ENCODE measurements around the gene OGDH.

Gene OGDH

DNA sequence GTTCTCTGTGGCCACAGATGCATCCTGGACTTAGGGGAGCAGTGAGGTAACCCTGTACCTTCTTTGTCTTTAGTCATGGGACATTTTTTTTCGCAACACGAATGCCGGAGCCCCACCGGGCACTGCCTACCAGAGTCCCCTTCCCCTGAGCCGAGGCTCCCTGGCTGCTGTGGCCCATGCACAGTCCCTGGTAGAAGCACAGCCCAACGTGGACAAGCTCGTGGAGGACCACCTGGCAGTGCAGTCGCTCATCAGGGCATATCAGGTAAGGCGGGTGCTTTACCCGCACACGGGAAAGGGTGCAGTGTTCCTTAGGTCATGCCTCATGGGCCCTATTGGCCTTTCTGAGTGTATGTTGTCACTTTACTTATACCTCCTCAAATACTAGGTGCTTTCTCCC is 38.8 kb downstream of the OGDH start:
- no peak for DNase-seq (ENCODE audit: low read depth)
- TF ChIP-seq, protein P1, sequence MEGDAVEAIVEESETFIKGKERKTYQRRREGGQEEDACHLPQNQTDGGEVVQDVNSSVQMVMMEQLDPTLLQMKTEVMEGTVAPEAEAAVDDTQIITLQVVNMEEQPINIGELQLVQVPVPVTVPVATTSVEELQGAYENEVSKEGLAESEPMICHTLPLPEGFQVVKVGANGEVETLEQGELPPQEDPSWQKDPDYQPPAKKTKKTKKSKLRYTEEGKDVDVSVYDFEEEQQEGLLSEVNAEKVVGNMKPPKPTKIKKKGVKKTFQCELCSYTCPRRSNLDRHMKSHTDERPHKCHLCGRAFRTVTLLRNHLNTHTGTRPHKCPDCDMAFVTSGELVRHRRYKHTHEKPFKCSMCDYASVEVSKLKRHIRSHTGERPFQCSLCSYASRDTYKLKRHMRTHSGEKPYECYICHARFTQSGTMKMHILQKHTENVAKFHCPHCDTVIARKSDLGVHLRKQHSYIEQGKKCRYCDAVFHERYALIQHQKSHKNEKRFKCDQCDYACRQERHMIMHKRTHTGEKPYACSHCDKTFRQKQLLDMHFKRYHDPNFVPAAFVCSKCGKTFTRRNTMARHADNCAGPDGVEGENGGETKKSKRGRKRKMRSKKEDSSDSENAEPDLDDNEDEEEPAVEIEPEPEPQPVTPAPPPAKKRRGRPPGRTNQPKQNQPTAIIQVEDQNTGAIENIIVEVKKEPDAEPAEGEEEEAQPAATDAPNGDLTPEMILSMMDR (IDR thresholded peaks at IDR 0.05; ENCODE audit: low read depth, low read length), result no peak
- TF ChIP-seq MYC (IDR thresholded peaks at IDR 0.05; ENCODE audit: low read depth, low read length) (no peak), POLR2A (IDR thresholded peaks at IDR 0.05; ENCODE audit: extremely low read depth, insufficient read length) (no peak)
- TF ChIP-seq, protein P2, sequence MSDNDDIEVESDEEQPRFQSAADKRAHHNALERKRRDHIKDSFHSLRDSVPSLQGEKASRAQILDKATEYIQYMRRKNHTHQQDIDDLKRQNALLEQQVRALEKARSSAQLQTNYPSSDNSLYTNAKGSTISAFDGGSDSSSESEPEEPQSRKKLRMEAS (IDR thresholded peaks at IDR 0.05; ENCODE audit: low read depth, low read length), result no peak
- no peak overlapping the region for H3K4me3 ChIP-seq (ENCODE audit: low read depth, low read length)

- DNase-seq (ENCODE audit: low read depth), result no peak
- TF ChIP-seq, protein P2 (IDR thresholded peaks at IDR 0.05; ENCODE audit: low read depth, low read length), result no peak
- TF ChIP-seq, protein P1 (IDR thresholded peaks at IDR 0.05; ENCODE audit: low read depth, low read length), result no peak
- TF ChIP-seq POLR2A (IDR thresholded peaks at IDR 0.05; ENCODE audit: extremely low read depth, insufficient read length) (no peak), MYC (IDR thresholded peaks at IDR 0.05; ENCODE audit: low read depth, low read length) (no peak)
- H3K4me3 ChIP-seq (ENCODE audit: low read depth, low read length), result no peak overlapping the region
Measured at GRCh38 chr7:44645696-44646095, 39.3 kb downstream of the OGDH start.

- no peak for TF ChIP-seq MYC (IDR thresholded peaks at IDR 0.05; ENCODE audit: low read depth, low read length)
- DNase-seq (ENCODE audit: low read depth), result no peak
- no peak overlapping the region for H3K4me3 ChIP-seq (ENCODE audit: low read depth, low read length)
Measured at GRCh38 chr7:44646176-44646920, 39.9 kb downstream of the OGDH start.

- DNase-seq (ENCODE audit: low read depth), result no peak
- TF ChIP-seq, protein P2 (IDR thresholded peaks at IDR 0.05; ENCODE audit: low read depth, low read length), result no peak
- TF ChIP-seq MYC (IDR thresholded peaks at IDR 0.05; ENCODE audit: low read depth, low read length) (no peak), POLR2A (IDR thresholded peaks at IDR 0.05; ENCODE audit: extremely low read depth, insufficient read length) (no peak)
- TF ChIP-seq, protein P1 (IDR thresholded peaks at IDR 0.05; ENCODE audit: low read depth, low read length), result no peak
Measured at GRCh38 chr7:44646921-44647636, 40.7 kb downstream of the OGDH start.

DNA sequence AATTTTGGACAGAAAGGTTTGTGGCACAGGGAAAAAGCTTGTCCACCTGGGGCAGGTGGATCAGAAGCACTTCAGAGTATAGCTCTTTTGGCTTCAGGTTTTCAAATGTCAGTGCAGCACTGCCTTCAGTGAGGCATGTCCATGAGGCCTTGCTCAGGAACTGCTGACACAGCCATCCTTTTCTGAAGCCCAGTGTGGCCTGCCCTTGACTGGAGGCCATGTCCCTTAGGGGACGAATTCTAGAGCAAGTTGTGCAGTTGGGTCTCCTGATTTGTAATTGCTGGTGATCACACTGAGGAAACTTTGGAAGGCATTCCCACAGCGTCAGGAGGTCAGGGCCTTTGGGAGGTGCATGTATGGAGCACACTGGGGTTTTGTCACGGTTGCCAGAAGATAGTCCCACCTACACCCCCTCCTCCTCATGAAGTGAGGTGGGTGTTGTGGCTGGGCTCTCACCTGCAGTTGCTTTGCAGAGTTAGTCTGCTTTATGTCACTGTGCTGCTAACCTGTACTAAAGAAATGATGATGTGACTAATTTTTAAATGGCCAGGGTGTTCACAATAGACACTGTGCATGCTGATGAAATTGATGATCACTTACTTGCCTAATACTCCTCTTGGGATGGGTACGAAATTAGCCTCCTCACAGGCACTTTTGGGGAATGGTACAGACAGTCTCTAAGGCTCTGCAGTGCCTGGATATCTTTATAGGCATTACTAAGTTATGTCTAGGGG is 41.7 kb downstream of the OGDH start:
- no peak for DNase-seq (ENCODE audit: low read depth)
- no peak overlapping the region for H3K4me3 ChIP-seq (ENCODE audit: low read depth, low read length)
- TF ChIP-seq, protein P2 (IDR thresholded peaks at IDR 0.05; ENCODE audit: low read depth, low read length), result no peak
- TF ChIP-seq MYC (IDR thresholded peaks at IDR 0.05; ENCODE audit: low read depth, low read length), result no peak
- TF ChIP-seq POLR2A (IDR thresholded peaks at IDR 0.05; ENCODE audit: extremely low read depth, insufficient read length), result no peak
- TF ChIP-seq, protein P1 (IDR thresholded peaks at IDR 0.05; ENCODE audit: low read depth, low read length), result no peak

More at GRCh38 chr7:44646921-44647636, 40.7 kb downstream of the OGDH start:
- no peak overlapping the region for H3K4me3 ChIP-seq (ENCODE audit: low read depth, low read length)

DNA sequence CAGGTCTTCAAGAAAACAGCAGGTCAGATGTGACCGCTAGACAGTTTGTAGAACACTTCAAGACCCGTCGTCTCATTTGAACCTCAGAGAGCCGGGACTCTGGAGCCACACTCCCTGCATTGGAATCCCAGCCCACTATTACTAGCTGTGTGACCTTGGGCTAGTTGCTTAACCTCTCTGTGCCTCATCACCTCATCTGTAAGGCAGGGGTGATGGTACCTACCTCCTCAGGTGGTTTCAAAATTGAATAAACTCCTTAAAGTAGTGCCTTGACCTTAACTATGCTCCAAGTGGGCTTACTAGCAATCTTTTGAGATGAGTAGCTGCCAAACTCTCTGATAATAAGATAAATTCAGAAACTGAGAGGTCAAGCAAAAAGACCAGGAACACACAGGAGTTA is 43.8 kb downstream of the OGDH start:
- no peak for DNase-seq (ENCODE audit: low read depth)
- TF ChIP-seq, protein P2 (IDR thresholded peaks at IDR 0.05; ENCODE audit: low read depth, low read length), result no peak
- no peak for TF ChIP-seq MYC (IDR thresholded peaks at IDR 0.05; ENCODE audit: low read depth, low read length)
- TF ChIP-seq, protein P1 (IDR thresholded peaks at IDR 0.05; ENCODE audit: low read depth, low read length), result no peak
- no peak for TF ChIP-seq POLR2A (IDR thresholded peaks at IDR 0.05; ENCODE audit: extremely low read depth, insufficient read length)
- no peak overlapping the region for H3K4me3 ChIP-seq (ENCODE audit: low read depth, low read length)
